Heart left ventricle (tissue), 16 donors: ENCODE results near the gene HPS3. TPM values are rescaled to one million over a fixed set of nuclear protein-coding genes. Genes with fewer than 3 reads are reported as not detected.
"Not testable (repeated sequence)": the region's sequence is repeated elsewhere in the genome, so short reads cannot be mapped to it uniquely, and the experiment has no call there.

ENCODE experiments used
- ATAC-seq, 4 donors: fragments of 200-7000 bp; cut with Tn5 transposase; one replicate each; pipeline ENCODE4 v1.9.1; 2020 to 2022; ENCODE audit warnings: moderate library complexity in 4 of 4, mild to moderate bottlenecking in 3 of 4, moderate number of reproducible peaks in 1 of 4
- DNase-seq, 5 donors: peaks; one replicate each; pipeline ENCODE4 v3.0.0-alpha.2; 2020
- H3K27ac ChIP-seq, 12 donors: fragments of 200-600 bp; sonication (generic) in 4 of 12; one replicate each; pipeline versions ENCODE4 v1.5.0 to v1.8.0; 2016 to 2022; ENCODE audit warnings: mild to moderate bottlenecking in 2 of 12
- H3K27me3 ChIP-seq, 9 donors: fragments of 200-600 bp; sonication (generic) in 2 of 9; one replicate each; pipeline versions ENCODE4 v1.5.1 to v1.8.0; 2016 to 2022; ENCODE audit warnings: mild to moderate bottlenecking in 3 of 9
- H3K36me3 ChIP-seq, 9 donors: fragments of 200-600 bp; sonication (generic) in 2 of 9; one replicate each; pipeline versions ENCODE4 v1.5.0 to v1.8.0; 2018 to 2022; ENCODE audit warnings: mild to moderate bottlenecking in 2 of 9
- H3K4me1 ChIP-seq, 12 donors: fragments of 200-600 bp; sonication (generic) in 4 of 12; one replicate each; pipeline versions ENCODE4 v1.5.0 to v1.8.0; 2016 to 2022; ENCODE audit warnings: mild to moderate bottlenecking in 3 of 12
- H3K4me3 ChIP-seq, 12 donors: fragments of 200-600 bp; sonication (generic) in 4 of 12; one replicate each; pipeline versions ENCODE4 v1.5.0 to v1.8.0; 2017 to 2022; ENCODE audit warnings: mild to moderate bottlenecking in 9 of 12, moderate library complexity in 4 of 12
- H3K9me3 ChIP-seq, 12 donors: fragments of 200-600 bp; sonication (generic) in 4 of 12; one replicate each; pipeline versions ENCODE4 v1.5.0 to v1.8.0; 2016 to 2022; ENCODE audit warnings: mild to moderate bottlenecking in 1 of 12
- CTCF ChIP-seq, 12 donors: fragments of 200-600 bp; sonication (generic) in 4 of 12; IDR thresholded peaks; one replicate each; pipeline versions ENCODE4 v1.5.0 to v1.8.0; 2018 to 2022; ENCODE audit warnings: antibody characterized with exemption in 12 of 12, mild to moderate bottlenecking in 5 of 12
- POLR2A ChIP-seq, 2 donors: fragments of 450-650 bp; IDR thresholded peaks; one replicate each; pipeline ENCODE4 v1.6.1; 2017; ENCODE audit warnings: antibody characterized with exemption in 2 of 2, mild to moderate bottlenecking in 2 of 2, moderate library complexity in 2 of 2
- WGBS, 4 donors: extraction: QIAGEN DNeasy Blood & Tissue Kit in 2 of 4; methylation state at CpG; one replicate each; pipeline versions ENCODE4 v1.1.5 to v1.1.7; 2013 to 2018; 5-methylcytosine and 5-hydroxymethylcytosine counted together
- intact Hi-C, 10 donors: fragments of 100-400 bp; cut with DNase I; formaldehyde crosslinking; loops; one replicate each; pipeline versions ENCODE4 v1.11.1 to v1.14.2; 2022
- polyA plus RNA-seq, 2 donors: library from polyadenylated mRNA; stranded (reverse); fragments of 200-250 nt; gene quantifications; one replicate each; pipeline ENCODE4 v1.2.3, GENCODE V29; 2013
- total RNA-seq, 9 donors: library from RNA; depleted of rRNA in 2 of 9; stranded (reverse); fragments of >200 nt in 2 of 9; fragmentation: NEBNext Ultra II Directional in 3 of 9; extraction: Animal tissue kit (Norgen Biotek cat#: 25700) in 3 of 9; gene quantifications; one replicate each; pipeline versions ENCODE4 v1.1.0 to v1.2.4, GENCODE V29; 2016 to 2023
- donor health status: ischemic (EF 13 %, LVEDD 7.1; RV severe dilation, severe dysfunction).
- donor health status: healthy with polysubstance abuse.
- donor health status: DM: no; HTN: yes; CAD: no.
- donor health status: DM: no; HTN: no; CAD: no.
- donor health status: ischemic (EF 25% LVEDD 6.9; RV normal size, moderate dysfunction).
- donor health status: ischemic (EF 25% LVEDD 5.7; RV mildly dilated, moderate dysfunction).
- donor health status: healthy.
- donor health status: DM: yes; HTN: yes; CAD: no.
- donor health status: ischemic (EF 35%, LVEDD 5.7; RV mildly dilated, moderate dysfunction).
- donor health status: nonischemic (EF 11% LVEDD 7.7; RV severe dilation, severe dysfunction).
- donor health status: DM: yes; HTN: yes; CAD: no.
- donor health status: PGD.
- donor health status: ischemic (EF 29% LVEDD 5.4; RV normal size, mild dysfunction).
- donor health status: nonischemic (EF 23%, LVEDD 6.1; RV moderate dilation, normal function).

Gene HPS3
- total and polyA plus RNA-seq, 11 donors = 3.0 to 15.6 (median 6.0) TPM

- 93 to 96% (median 95%) methylated on average over 4 of the region's 4 CpGs for WGBS, 4 donors
- DNase-seq (no peak), ATAC-seq (no peak)
- H3K27ac ChIP-seq = peak overlapping the region in 1 of 12 donors; percentile 25
- H3K9me3 ChIP-seq = no peaks in the 10 kb centered on the region
- no peak overlapping the region for H3K4me3 ChIP-seq
- intact Hi-C loops = no loop called here
- H3K27me3 ChIP-seq = no peaks in the 10 kb centered on the region
- H3K4me1 ChIP-seq = peaks cover 0 to 4% (median 0%) of the 10 kb centered on the region in 12 donors
- TF ChIP-seq CTCF (IDR thresholded peaks at IDR 0.05) (no peak), POLR2A (IDR thresholded peaks at IDR 0.05) (no peak)
- H3K36me3 ChIP-seq = no peaks in the 10 kb centered on the region
Observed at GRCh38 chr3:149095487-149095886, 34.0 kb upstream of the HPS3 start.

- H3K36me3 ChIP-seq, H3K4me1 ChIP-seq, H3K27me3 ChIP-seq, ATAC-seq, H3K27ac ChIP-seq, DNase-seq, H3K9me3 ChIP-seq, intact Hi-C loops, H3K4me3 ChIP-seq: not testable (repeated sequence)
- WGBS, 4 donors = 95 to 97% (median 97%) methylated on average over 19 of the region's 19 CpGs
Observed at GRCh38 chr3:149097987-149098386, 31.5 kb upstream of the HPS3 start.

GRCh38 chr3:149101154-149101553 lies 28.3 kb upstream of the HPS3 start:
- DNase-seq = no peak
- intact Hi-C loops = no loop called here
- 89 to 94% (median 92%) methylated on average over 4 of the region's 4 CpGs for WGBS, 4 donors
- no peak for TF ChIP-seq POLR2A (IDR thresholded peaks at IDR 0.05)
- no peak for TF ChIP-seq CTCF (IDR thresholded peaks at IDR 0.05)
- peaks cover 0 to 14% (median 0%) of the 10 kb centered on the region in 12 donors for H3K9me3 ChIP-seq
- no peak overlapping the region for H3K27ac ChIP-seq
- no peak overlapping the region for H3K4me3 ChIP-seq
- no peaks in the 10 kb centered on the region for H3K4me1 ChIP-seq
- no peak for ATAC-seq
- H3K27me3 ChIP-seq = no peaks in the 10 kb centered on the region
- H3K36me3 ChIP-seq = no peaks in the 10 kb centered on the region

GRCh38 chr3:149101641-149102040 lies 27.8 kb upstream of the HPS3 start:
- TF ChIP-seq CTCF (IDR thresholded peaks at IDR 0.05) (no peak), POLR2A (IDR thresholded peaks at IDR 0.05) (no peak)
- peaks cover 0 to 19% (median 0%) of the 10 kb centered on the region in 12 donors for H3K9me3 ChIP-seq
- no peak overlapping the region for H3K4me3 ChIP-seq
- no peaks in the 10 kb centered on the region for H3K36me3 ChIP-seq
- DNase-seq (no peak), ATAC-seq (no peak)
- no peaks in the 10 kb centered on the region for H3K4me1 ChIP-seq
- no peaks in the 10 kb centered on the region for H3K27me3 ChIP-seq
- intact Hi-C loops = no loop called here
- WGBS, 4 donors = 76 to 84% (median 78%) methylated on average over 3 of the region's 3 CpGs
- no peak overlapping the region for H3K27ac ChIP-seq

- WGBS, 4 donors = 52 to 68% (median 60%) methylated on average over 3 of the region's 3 CpGs
- Histone ChIP-seq H3K9me3 (peaks cover 0 to 19% (median 0%) of the 10 kb centered on the region in 12 donors), H3K27ac (no peak overlapping the region), H3K27me3 (no peaks in the 10 kb centered on the region), H3K36me3 (no peaks in the 10 kb centered on the region), H3K4me3 (no peak overlapping the region), H3K4me1 (no peaks in the 10 kb centered on the region)
- ATAC-seq = no peak
- no peak for DNase-seq
- TF ChIP-seq POLR2A (IDR thresholded peaks at IDR 0.05) (no peak), CTCF (IDR thresholded peaks at IDR 0.05) (no peak)
- intact Hi-C loops = no loop called here
Observed at GRCh38 chr3:149104484-149104883, 25.0 kb upstream of the HPS3 start.
